GM23248 (cell line): Measurements from ENCODE around the gene ARF1. TPM values are rescaled to one million over a fixed set of nuclear protein-coding genes. Genes with fewer than 3 reads are reported as not detected.

Experiments
- DNase-seq: peaks from one replicate; pipeline ENCODE4 v3.0.0-alpha.2; 2015
- H2AFZ ChIP-seq: fragments of 200-600 bp; sonication (generic); 2 replicates; pipeline ENCODE4 v1.6.1; 2016; ENCODE audit warnings: antibody characterized with exemption
- H3F3A ChIP-seq: fragments of 200-600 bp; sonication (generic); 2 replicates; pipeline ENCODE4 v1.6.1; 2016; ENCODE audit warnings: mild to moderate bottlenecking, antibody characterized with exemption, mixed run types; ENCODE audit not compliant: insufficient read depth
- H3K27ac ChIP-seq: fragments of 200-600 bp; sonication (generic); 2 replicates; pipeline ENCODE4 v1.5.1; 2016; ENCODE audit warnings: mild to moderate bottlenecking
- H3K27me3 ChIP-seq: fragments of 200-600 bp; sonication (generic); replicated peaks from 2 replicates; pipeline ENCODE4 v1.6.1; 2016; ENCODE audit warnings: mild to moderate bottlenecking; ENCODE audit not compliant: insufficient read depth
- H3K36me3 ChIP-seq: fragments of 200-600 bp; sonication (generic); 2 replicates; pipeline ENCODE4 v1.6.1; 2016; ENCODE audit warnings: low read depth, mild to moderate bottlenecking
- H3K4me1 ChIP-seq: fragments of 200-600 bp; sonication (generic); 2 replicates; pipeline ENCODE4 v1.6.1; 2016; ENCODE audit warnings: mild to moderate bottlenecking; ENCODE audit not compliant: insufficient read depth
- H3K4me2 ChIP-seq: fragments of 200-600 bp; sonication (generic); one replicate; pipeline ENCODE4 v1.6.1; 2016; ENCODE audit warnings: mild to moderate bottlenecking; ENCODE audit not compliant: unreplicated experiment
- H3K4me3 ChIP-seq: fragments of 200-600 bp; sonication (generic); 2 replicates; pipeline ENCODE4 v1.5.1; 2016; ENCODE audit warnings: mild to moderate bottlenecking
- H3K79me2 ChIP-seq: fragments of 200-600 bp; sonication (generic); 2 replicates; pipeline ENCODE4 v1.6.1; 2016; ENCODE audit warnings: mild to moderate bottlenecking; ENCODE audit not compliant: insufficient read depth
- H3K9ac ChIP-seq: fragments of 200-600 bp; sonication (generic); 2 replicates; pipeline ENCODE4 v1.6.1; 2016; ENCODE audit warnings: mild to moderate bottlenecking
- H3K9me2 ChIP-seq: fragments of 200-600 bp; sonication (generic); 2 replicates; pipeline ENCODE4 v1.6.1; 2016; ENCODE audit warnings: mixed run types, mild to moderate bottlenecking, moderate library complexity; ENCODE audit not compliant: insufficient read depth
- H3K9me3 ChIP-seq: fragments of 200-600 bp; sonication (generic); one replicate; pipeline ENCODE4 v1.6.1; 2017; ENCODE audit warnings: low read depth
- H4K20me1 ChIP-seq: fragments of 200-600 bp; sonication (generic); 2 replicates; pipeline ENCODE4 v1.6.0; 2016; ENCODE audit not compliant: insufficient read depth
- EZH2 ChIP-seq: fragments of 200-600 bp; sonication (generic); IDR thresholded peaks from 2 replicates; pipeline ENCODE4 v1.6.1; 2018; ENCODE audit warnings: antibody characterized with exemption, mild to moderate bottlenecking; ENCODE audit not compliant: insufficient read depth, poor library complexity, severe bottlenecking
- EZH2phosphoT487 ChIP-seq: fragments of 200-600 bp; sonication (generic); IDR thresholded peaks from 2 replicates; pipeline ENCODE4 v1.6.1; 2018; ENCODE audit warnings: antibody characterized with exemption, moderate library complexity, mild to moderate bottlenecking, low read depth; ENCODE audit not compliant: insufficient read depth
- WGBS, 2 experiments: methylation state at CpG; one replicate each; pipeline ENCODE4 v1.1.6; 2015 to 2017; ENCODE audit warnings: low lambda C conversion rate in 2 of 2, low coverage in 1 of 2; ENCODE audit errors: missing lambda C conversion rate in 2 of 2; 5-methylcytosine and 5-hydroxymethylcytosine counted together
- in situ Hi-C: fragments of 300-500 bp; cut with MboI; formaldehyde crosslinking; loops from 2 replicates; pipeline ENCODE4 v1.15.0; 2020
- polyA plus RNA-seq: library from polyadenylated mRNA; unstranded; fragments of >200 nt; fragmentation: Nextera tagmentation; extraction: Ambion mirVana; gene quantifications from 2 replicates; pipeline ENCODE4 v1.2.1, GENCODE V29; 2016
- total RNA-seq: library from RNA; depleted of rRNA; stranded (reverse); fragments of >200 nt; shearing (Covaris generic); gene quantifications from 2 replicates; pipeline ENCODE4 v1.2.3, GENCODE V29; 2014

The ARF1 gene
- total and polyA plus RNA-seq, 2 experiments from 2014 or later = 292 to 656 TPM

GRCh38 chr1:228117335-228117734, 34.8 kb downstream of the ARF1 start:
- no peak overlapping the region for H3K9ac ChIP-seq
- no peak for DNase-seq
- H4K20me1 ChIP-seq = no peaks in the 10 kb centered on the region
- no peak overlapping the region for H2AFZ ChIP-seq
- no peak overlapping the region for H3K27ac ChIP-seq
- TF ChIP-seq EZH2 (no peak), EZH2phosphoT487 (no peak)
- H3K4me3 ChIP-seq = no peak overlapping the region
- 91 to 96% methylated on average over 4 of the region's 4 CpGs for WGBS, 2 experiments
- H3K36me3 ChIP-seq = no peaks in the 10 kb centered on the region
- H3K4me1 ChIP-seq = no peaks in the 10 kb centered on the region; the same call in 1 of the 2 replicates
- in situ Hi-C loops = no loop called here
- H3K4me2 ChIP-seq = no peak overlapping the region
- no peaks in the 10 kb centered on the region for H3K27me3 ChIP-seq
- 0 out of 2 replicates have a peak, but pooled peaks cover 6% of the 10 kb centered on the region for H3F3A ChIP-seq
- no peaks in the 10 kb centered on the region for H3K9me2 ChIP-seq
- H3K79me2 ChIP-seq = no peaks in the 10 kb centered on the region
- no peaks in the 10 kb centered on the region for H3K9me3 ChIP-seq

GRCh38 chr1:228118040-228118439, 35.5 kb downstream of the ARF1 start:
- Histone ChIP-seq H3K4me1 (no peaks in the 10 kb centered on the region; the same call in 1 of the 2 replicates), H3F3A (0 out of 2 replicates have a peak, but pooled peaks cover 6% of the 10 kb centered on the region), H3K4me2 (no peak overlapping the region), H3K27ac (no peak overlapping the region), H3K27me3 (no peaks in the 10 kb centered on the region), H3K36me3 (no peaks in the 10 kb centered on the region), H2AFZ (no peak overlapping the region), H4K20me1 (no peaks in the 10 kb centered on the region), H3K9ac (no peak overlapping the region), H3K79me2 (no peaks in the 10 kb centered on the region), H3K9me2 (no peaks in the 10 kb centered on the region), H3K9me3 (no peaks in the 10 kb centered on the region), H3K4me3 (no peak overlapping the region)
- WGBS, 2 experiments = 48 to 59% methylated on average over 2 of the region's 2 CpGs
- in situ Hi-C loops = no loop called here
- TF ChIP-seq EZH2 (no peak), EZH2phosphoT487 (no peak)
- no peak for DNase-seq

GRCh38 chr1:228120351-228120750, 37.8 kb downstream of the ARF1 start:
- no peaks in the 10 kb centered on the region for H3K36me3 ChIP-seq
- TF ChIP-seq EZH2phosphoT487 = no peak
- no peak for TF ChIP-seq EZH2
- no peaks in the 10 kb centered on the region for H3K79me2 ChIP-seq
- H3K4me1 ChIP-seq = no peaks in the 10 kb centered on the region; the same call in 1 of the 2 replicates
- no peak overlapping the region for H3K4me2 ChIP-seq
- H3K27me3 ChIP-seq = no peaks in the 10 kb centered on the region; the same call in 1 of the 2 replicates
- no peaks in the 10 kb centered on the region for H4K20me1 ChIP-seq
- H3K9ac ChIP-seq = no peak overlapping the region
- 65 to 80% methylated on average over 1 of the region's 1 CpG for WGBS, 2 experiments
- H3K27ac ChIP-seq = peak overlapping the region; percentile 45
- H3K9me3 ChIP-seq = no peaks in the 10 kb centered on the region
- DNase-seq = peak; percentile 42
- in situ Hi-C loops = no loop called here
- no peak overlapping the region for H3K4me3 ChIP-seq
- 0 out of 2 replicates have a peak, but pooled peaks cover 6% of the 10 kb centered on the region for H3F3A ChIP-seq
- H3K9me2 ChIP-seq = no peaks in the 10 kb centered on the region
- H2AFZ ChIP-seq = no peak overlapping the region

GRCh38 chr1:228120857-228121489, 38.5 kb downstream of the ARF1 start:
- Histone ChIP-seq H3K27me3 (no peaks in the 10 kb centered on the region; the same call in 1 of the 2 replicates), H3K4me3 (no peak overlapping the region), H3K79me2 (no peaks in the 10 kb centered on the region), H3K9me2 (no peaks in the 10 kb centered on the region), H4K20me1 (no peaks in the 10 kb centered on the region), H3K36me3 (no peaks in the 10 kb centered on the region), H3K27ac (peak overlapping the region; percentile 45), H3K4me1 (no peaks in the 10 kb centered on the region; the same call in 1 of the 2 replicates), H2AFZ (no peak overlapping the region), H3K9me3 (no peaks in the 10 kb centered on the region), H3K9ac (no peak overlapping the region), H3F3A (0 out of 2 replicates have a peak, but pooled peaks cover 6% of the 10 kb centered on the region), H3K4me2 (no peak overlapping the region)
- in situ Hi-C loops = no loop called here
- no peak for TF ChIP-seq EZH2
- TF ChIP-seq EZH2phosphoT487 = no peak
- peak; percentile 62 for DNase-seq
- WGBS, 2 experiments = 52 to 55% methylated on average over 5 of the region's 5 CpGs
